ENCODE data around the gene GNG13.
"Not testable (repeated sequence)": the region's sequence is repeated elsewhere in the genome, so short reads cannot be mapped to it uniquely, and the experiment has no call there.

- TF ChIP-seq CTCF, POLR2A (IDR thresholded peaks at IDR 0.05): not testable (repeated sequence)
These were observed 19.5 kb upstream of the GNG13 start for GRCh38 chr16:820044-820408.

All from adrenal gland (tissue), 5 donors.